HL-60 (cell line): ENCODE measurements around the gene DYSF.

Source experiments
- CTCF ChIP-seq: IDR thresholded peaks from one replicate; pipeline ENCODE4 v1.5.1; 2011; ENCODE audit warnings: low read length, control low read depth, inconsistent platforms; ENCODE audit not compliant: insufficient read depth
- POLR2AphosphoS5 ChIP-seq: IDR thresholded peaks from 2 replicates; pipeline ENCODE4 v1.6.1; 2012; ENCODE audit warnings: low read depth
- SPI1 ChIP-seq: IDR thresholded peaks from 2 replicates; pipeline ENCODE4 v1.6.1; 2012; ENCODE audit warnings: low read depth, mild to moderate bottlenecking, borderline replicate concordance
- TF ChIP-seq, protein P1 (sequence below): IDR thresholded peaks from 2 replicates; pipeline ENCODE4 v1.6.1; 2012; ENCODE audit warnings: low read depth; ENCODE audit not compliant: insufficient replicate concordance

DNA sequence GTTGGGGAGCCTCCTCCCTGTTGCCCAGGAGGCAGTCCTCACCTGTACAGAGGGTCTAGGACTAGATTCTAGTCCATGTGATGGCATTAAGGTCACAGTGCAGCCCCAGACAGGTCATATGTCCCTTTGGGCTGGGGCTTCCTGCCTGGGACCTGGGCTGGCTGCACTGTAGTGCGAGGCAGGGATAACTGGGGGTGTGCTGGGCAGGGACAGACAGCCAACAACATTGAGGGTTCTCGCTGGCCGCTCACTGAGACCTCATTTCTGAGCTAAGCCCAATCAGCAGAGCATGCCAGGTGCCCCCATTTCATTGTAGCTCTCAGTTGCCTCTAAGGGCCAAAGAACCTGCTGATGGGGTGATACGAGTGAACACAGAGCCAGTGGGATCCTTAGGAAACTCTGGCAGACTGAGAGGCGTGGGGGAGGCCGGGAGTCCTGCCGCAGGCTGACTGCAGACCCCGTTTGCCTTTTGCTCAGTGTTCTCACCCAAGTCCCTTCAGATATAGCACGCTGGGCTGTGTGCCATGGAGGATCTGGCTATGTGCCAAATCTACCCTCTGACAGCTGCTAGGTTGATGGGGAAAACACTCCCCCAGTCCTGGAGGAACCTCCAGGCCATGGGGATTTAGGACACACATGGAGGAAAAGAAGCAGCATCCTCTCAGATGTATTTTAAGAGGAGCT lies 51.9 kb downstream of the DYSF start:
- no peak for TF ChIP-seq CTCF
- no peak for TF ChIP-seq SPI1
- TF ChIP-seq, protein P1, sequence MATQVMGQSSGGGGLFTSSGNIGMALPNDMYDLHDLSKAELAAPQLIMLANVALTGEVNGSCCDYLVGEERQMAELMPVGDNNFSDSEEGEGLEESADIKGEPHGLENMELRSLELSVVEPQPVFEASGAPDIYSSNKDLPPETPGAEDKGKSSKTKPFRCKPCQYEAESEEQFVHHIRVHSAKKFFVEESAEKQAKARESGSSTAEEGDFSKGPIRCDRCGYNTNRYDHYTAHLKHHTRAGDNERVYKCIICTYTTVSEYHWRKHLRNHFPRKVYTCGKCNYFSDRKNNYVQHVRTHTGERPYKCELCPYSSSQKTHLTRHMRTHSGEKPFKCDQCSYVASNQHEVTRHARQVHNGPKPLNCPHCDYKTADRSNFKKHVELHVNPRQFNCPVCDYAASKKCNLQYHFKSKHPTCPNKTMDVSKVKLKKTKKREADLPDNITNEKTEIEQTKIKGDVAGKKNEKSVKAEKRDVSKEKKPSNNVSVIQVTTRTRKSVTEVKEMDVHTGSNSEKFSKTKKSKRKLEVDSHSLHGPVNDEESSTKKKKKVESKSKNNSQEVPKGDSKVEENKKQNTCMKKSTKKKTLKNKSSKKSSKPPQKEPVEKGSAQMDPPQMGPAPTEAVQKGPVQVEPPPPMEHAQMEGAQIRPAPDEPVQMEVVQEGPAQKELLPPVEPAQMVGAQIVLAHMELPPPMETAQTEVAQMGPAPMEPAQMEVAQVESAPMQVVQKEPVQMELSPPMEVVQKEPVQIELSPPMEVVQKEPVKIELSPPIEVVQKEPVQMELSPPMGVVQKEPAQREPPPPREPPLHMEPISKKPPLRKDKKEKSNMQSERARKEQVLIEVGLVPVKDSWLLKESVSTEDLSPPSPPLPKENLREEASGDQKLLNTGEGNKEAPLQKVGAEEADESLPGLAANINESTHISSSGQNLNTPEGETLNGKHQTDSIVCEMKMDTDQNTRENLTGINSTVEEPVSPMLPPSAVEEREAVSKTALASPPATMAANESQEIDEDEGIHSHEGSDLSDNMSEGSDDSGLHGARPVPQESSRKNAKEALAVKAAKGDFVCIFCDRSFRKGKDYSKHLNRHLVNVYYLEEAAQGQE = no peak
- TF ChIP-seq POLR2AphosphoS5 = no peak
